OCI-LY1 (cell line): Measurements from ENCODE around the gene KHDC1.

Experiments
- EZH2 ChIP-seq: fragments of 200-600 bp; sonication (generic), shearing (Covaris generic); IDR thresholded peaks from 2 replicates; pipeline ENCODE4 v1.8.0; 2017; ENCODE audit warnings: borderline replicate concordance, mixed run types, mild to moderate bottlenecking, antibody characterized with exemption, low read length, moderate library complexity, mixed read lengths
- TF ChIP-seq, protein P1 (sequence below): fragments of 200-600 bp; sonication (generic), shearing (Covaris generic); IDR thresholded peaks from 2 replicates; pipeline ENCODE4 v1.5.1; 2017; ENCODE audit warnings: mild to moderate bottlenecking, antibody characterized with exemption, low read length, moderate library complexity, mixed read lengths

DNA sequence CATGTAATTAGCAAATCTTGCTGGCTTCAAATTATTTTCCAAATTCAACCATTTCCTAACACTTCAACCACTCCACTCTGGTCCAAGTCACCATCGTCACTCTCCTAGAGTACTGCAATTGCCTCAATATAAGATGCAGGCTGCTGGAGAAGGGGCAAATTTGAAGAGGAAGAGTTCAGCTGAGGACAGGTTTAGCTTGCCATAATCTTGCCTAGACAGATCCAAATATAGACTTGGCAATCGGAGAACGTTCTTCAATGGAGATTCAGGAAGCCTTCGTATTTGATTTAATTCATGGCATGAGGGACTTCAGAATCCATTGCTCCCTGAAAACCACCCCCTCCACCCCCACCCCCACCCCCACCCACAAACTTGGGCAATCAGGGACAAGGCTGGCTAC, 22.3 kb downstream of the KHDC1 start:
- TF ChIP-seq, protein P1, sequence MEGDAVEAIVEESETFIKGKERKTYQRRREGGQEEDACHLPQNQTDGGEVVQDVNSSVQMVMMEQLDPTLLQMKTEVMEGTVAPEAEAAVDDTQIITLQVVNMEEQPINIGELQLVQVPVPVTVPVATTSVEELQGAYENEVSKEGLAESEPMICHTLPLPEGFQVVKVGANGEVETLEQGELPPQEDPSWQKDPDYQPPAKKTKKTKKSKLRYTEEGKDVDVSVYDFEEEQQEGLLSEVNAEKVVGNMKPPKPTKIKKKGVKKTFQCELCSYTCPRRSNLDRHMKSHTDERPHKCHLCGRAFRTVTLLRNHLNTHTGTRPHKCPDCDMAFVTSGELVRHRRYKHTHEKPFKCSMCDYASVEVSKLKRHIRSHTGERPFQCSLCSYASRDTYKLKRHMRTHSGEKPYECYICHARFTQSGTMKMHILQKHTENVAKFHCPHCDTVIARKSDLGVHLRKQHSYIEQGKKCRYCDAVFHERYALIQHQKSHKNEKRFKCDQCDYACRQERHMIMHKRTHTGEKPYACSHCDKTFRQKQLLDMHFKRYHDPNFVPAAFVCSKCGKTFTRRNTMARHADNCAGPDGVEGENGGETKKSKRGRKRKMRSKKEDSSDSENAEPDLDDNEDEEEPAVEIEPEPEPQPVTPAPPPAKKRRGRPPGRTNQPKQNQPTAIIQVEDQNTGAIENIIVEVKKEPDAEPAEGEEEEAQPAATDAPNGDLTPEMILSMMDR = no peak
- TF ChIP-seq EZH2 = no peak
